HL-60 (cell line): ENCODE measurements around the gene FOXC2.

Experiments used
- DNase-seq, 2 experiments: peaks; one replicate each; pipeline ENCODE4 v3.0.0-alpha.2; 2010 to 2020; ENCODE audit warnings: low read depth in 1 of 2, low spot score in 1 of 2
- H3K27ac ChIP-seq: fragments of 250-450 bp; sonication (Bioruptor Pico); replicated peaks from 2 replicates; pipeline ENCODE4 v1.5.1; 2020; ENCODE audit warnings: mild to moderate bottlenecking, moderate library complexity
- H3K27me3 ChIP-seq: fragments of 250-450 bp; sonication (Bioruptor Pico); 2 replicates; pipeline ENCODE4 v1.5.1; 2021; ENCODE audit warnings: mild to moderate bottlenecking, moderate library complexity; ENCODE audit not compliant: insufficient read depth, poor library complexity, severe bottlenecking
- H3K4me3 ChIP-seq: replicated peaks from 2 replicates; pipeline ENCODE4 v1.5.1; 2011; ENCODE audit warnings: mild to moderate bottlenecking, control low read depth, low read length; ENCODE audit not compliant: insufficient read depth
- GABPA ChIP-seq: IDR thresholded peaks from 2 replicates; pipeline ENCODE4 v1.6.1; 2012; ENCODE audit warnings: low read depth
- POLR2AphosphoS5 ChIP-seq: IDR thresholded peaks from 2 replicates; pipeline ENCODE4 v1.6.1; 2012; ENCODE audit warnings: low read depth
- SPI1 ChIP-seq: IDR thresholded peaks from 2 replicates; pipeline ENCODE4 v1.6.1; 2012; ENCODE audit warnings: low read depth, mild to moderate bottlenecking, borderline replicate concordance
- TF ChIP-seq, protein P1 (sequence below): IDR thresholded peaks from 2 replicates; pipeline ENCODE4 v1.6.1; 2012; ENCODE audit warnings: low read depth; ENCODE audit not compliant: insufficient replicate concordance
- TF ChIP-seq, protein P2 (sequence below): IDR thresholded peaks from one replicate; pipeline ENCODE4 v1.5.1; 2011; ENCODE audit warnings: low read length, control low read depth, inconsistent platforms; ENCODE audit not compliant: insufficient read depth

Gene FOXC2

DNA sequence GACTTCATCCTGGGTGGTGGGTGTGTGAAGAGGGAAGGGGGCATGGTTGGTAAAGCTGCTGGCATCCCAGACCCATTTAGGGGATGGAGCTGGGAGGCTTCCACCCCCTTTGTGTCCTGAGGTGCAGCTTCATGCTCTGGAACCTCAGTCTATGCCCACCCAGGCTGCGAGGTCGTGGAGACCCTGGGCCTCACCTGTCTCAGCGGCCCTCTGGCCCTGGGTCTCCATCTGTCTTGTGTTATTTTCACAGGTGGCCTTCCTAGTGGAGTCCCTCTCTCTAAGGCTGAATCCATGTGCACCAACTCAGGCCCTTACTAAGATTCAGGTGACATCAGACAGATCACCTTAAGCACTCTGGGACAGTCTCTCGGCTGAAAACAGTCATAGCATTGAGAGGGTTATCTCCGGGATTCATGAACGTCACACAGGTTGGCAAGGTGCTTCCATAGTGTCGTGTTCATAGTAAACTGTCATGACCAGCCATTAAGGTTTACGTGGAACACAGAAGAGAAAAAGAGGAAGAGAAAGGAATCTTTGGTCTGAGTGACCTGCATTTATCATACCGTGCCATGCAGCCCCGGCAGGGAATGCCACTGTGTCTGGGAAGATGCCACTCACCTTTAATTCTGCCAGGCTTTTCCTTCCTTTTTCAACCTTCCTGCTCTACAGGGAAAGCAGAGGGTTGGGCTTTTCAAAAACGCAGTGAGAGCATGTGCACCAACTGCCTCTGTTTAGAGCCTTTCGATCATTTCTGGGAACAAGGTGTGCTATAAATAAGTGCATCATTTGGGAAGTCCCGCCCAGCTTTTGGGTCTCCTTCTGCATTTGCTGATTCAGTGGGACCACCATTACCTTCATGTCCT lies 7.2 kb downstream of the FOXC2 start:
- H3K27me3 ChIP-seq: peaks cover 2% of the 10 kb centered on the region
- no peak for DNase-seq
- 0 out of 2 replicates have a peak, but pooled peaks have one; percentile 2 for TF ChIP-seq SPI1
- no peak for TF ChIP-seq GABPA
- H3K4me3 ChIP-seq: no peak overlapping the region
- H3K27ac ChIP-seq: no peak overlapping the region

DNA sequence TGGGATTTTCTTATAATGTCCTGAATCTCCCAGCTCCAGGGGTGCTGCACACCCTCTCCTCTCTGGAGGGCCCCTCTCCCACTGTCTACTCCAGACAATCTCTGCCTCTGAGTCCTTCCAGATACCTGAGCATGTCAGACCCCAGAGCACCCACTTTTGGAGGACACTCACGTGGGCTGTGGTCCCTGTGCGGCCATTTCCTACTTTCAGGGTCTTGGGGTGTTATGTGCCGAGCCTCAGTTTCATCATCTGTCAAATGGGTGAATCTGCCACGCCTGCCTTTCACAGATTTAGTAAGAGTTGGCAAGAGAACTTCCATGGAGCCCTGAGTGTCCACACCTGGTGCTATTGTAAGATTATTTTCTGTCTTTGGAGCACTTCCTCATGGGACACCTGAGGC lies 8.0 kb downstream of the FOXC2 start:
- Histone ChIP-seq H3K27me3 (peaks cover 2% of the 10 kb centered on the region), H3K27ac (no peak overlapping the region), H3K4me3 (no peak overlapping the region)
- TF ChIP-seq, protein P1, sequence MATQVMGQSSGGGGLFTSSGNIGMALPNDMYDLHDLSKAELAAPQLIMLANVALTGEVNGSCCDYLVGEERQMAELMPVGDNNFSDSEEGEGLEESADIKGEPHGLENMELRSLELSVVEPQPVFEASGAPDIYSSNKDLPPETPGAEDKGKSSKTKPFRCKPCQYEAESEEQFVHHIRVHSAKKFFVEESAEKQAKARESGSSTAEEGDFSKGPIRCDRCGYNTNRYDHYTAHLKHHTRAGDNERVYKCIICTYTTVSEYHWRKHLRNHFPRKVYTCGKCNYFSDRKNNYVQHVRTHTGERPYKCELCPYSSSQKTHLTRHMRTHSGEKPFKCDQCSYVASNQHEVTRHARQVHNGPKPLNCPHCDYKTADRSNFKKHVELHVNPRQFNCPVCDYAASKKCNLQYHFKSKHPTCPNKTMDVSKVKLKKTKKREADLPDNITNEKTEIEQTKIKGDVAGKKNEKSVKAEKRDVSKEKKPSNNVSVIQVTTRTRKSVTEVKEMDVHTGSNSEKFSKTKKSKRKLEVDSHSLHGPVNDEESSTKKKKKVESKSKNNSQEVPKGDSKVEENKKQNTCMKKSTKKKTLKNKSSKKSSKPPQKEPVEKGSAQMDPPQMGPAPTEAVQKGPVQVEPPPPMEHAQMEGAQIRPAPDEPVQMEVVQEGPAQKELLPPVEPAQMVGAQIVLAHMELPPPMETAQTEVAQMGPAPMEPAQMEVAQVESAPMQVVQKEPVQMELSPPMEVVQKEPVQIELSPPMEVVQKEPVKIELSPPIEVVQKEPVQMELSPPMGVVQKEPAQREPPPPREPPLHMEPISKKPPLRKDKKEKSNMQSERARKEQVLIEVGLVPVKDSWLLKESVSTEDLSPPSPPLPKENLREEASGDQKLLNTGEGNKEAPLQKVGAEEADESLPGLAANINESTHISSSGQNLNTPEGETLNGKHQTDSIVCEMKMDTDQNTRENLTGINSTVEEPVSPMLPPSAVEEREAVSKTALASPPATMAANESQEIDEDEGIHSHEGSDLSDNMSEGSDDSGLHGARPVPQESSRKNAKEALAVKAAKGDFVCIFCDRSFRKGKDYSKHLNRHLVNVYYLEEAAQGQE: no peak
- TF ChIP-seq SPI1: no peak
- TF ChIP-seq GABPA: no peak
- no peak for TF ChIP-seq POLR2AphosphoS5
- TF ChIP-seq, protein P2, sequence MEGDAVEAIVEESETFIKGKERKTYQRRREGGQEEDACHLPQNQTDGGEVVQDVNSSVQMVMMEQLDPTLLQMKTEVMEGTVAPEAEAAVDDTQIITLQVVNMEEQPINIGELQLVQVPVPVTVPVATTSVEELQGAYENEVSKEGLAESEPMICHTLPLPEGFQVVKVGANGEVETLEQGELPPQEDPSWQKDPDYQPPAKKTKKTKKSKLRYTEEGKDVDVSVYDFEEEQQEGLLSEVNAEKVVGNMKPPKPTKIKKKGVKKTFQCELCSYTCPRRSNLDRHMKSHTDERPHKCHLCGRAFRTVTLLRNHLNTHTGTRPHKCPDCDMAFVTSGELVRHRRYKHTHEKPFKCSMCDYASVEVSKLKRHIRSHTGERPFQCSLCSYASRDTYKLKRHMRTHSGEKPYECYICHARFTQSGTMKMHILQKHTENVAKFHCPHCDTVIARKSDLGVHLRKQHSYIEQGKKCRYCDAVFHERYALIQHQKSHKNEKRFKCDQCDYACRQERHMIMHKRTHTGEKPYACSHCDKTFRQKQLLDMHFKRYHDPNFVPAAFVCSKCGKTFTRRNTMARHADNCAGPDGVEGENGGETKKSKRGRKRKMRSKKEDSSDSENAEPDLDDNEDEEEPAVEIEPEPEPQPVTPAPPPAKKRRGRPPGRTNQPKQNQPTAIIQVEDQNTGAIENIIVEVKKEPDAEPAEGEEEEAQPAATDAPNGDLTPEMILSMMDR: no peak
- DNase-seq: no peak

DNA sequence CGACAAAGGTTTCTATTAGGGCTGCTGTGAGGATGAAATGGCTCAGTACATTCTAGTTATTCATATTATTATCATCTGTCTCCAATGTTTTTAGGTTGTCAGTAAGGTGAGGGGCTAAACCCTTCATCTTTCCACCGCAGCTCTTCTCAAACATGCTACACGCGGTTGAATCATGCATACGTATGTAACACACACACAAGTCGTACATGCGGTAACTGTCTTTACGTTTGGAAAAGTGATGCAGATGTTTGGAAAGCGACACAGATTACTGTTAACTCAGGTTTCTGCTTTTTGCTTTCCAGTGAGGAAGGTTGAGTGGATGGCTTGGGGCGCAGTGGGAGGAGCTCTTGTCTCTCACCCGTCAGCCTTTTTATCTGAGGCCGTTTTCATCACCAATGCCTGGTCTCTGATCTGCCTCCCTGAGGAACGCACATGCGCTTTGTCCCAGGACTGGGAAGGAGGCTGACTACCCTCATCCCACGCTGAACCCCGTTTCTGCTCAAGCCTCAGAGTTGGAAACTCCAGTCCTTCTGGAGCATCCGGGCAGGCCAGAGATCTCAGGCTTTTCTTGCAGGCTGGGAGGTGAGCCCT lies 8.6 kb downstream of the FOXC2 start:
- Histone ChIP-seq H3K4me3 (no peak overlapping the region), H3K27me3 (peaks cover 2% of the 10 kb centered on the region), H3K27ac (no peak overlapping the region)
- DNase-seq: no peak
- TF ChIP-seq, protein P1: no peak
- TF ChIP-seq SPI1: no peak
- TF ChIP-seq POLR2AphosphoS5: no peak
- TF ChIP-seq, protein P2: no peak
- TF ChIP-seq GABPA: no peak

DNA sequence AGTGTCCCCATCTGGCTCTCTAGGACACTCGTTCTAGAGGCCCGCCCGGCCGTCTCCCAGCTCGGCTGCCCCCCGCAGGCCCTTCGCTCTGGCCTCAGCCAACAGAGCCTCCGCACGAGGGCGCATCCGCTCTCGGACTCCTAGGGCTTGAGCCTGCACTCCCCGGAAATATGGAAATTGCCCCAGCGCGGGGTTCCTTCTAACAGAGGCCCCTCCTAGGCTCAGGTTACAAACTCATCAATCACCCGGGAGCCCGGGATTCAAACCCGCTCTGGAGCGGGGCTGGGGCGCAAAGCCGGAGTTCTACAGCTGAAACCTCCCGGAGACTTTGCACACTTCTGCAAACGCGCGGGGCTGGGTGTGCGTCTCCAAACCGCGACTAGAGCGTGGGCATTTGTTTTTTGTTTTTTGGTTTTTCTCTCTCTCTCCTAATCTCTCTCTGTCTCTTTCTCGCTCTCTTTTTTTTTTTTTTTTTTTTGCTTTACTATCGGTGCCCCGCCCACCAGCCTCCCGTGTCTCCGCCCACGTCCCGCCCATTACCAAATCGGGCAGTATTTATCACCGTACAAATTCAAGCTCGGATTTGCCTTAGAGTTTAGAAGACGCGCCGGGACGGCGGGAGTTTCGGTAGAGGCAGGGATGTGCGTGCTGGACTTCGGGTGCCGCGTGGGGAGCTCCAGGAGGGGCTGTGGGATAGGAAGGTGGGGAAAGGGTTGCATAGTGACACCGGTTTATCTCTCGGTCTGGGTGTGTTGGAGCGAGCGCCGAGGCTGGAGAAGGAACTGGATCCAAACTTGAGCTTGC lies 9.3 kb downstream of the FOXC2 start:
- no peak overlapping the region for H3K27ac ChIP-seq
- TF ChIP-seq SPI1 (no peak), GABPA (no peak), POLR2AphosphoS5 (no peak)
- TF ChIP-seq, protein P1: no peak
- TF ChIP-seq, protein P2: peak; percentile 1
- H3K4me3 ChIP-seq: peak overlapping the region; percentile 25
- peaks cover 2% of the 10 kb centered on the region for H3K27me3 ChIP-seq
- DNase-seq: no peak
